Suprapubic skin (tissue), 4 donors: ENCODE data around the gene SND1. TPM values are rescaled to one million over a fixed set of nuclear protein-coding genes. Genes with fewer than 3 reads are reported as not detected.

Experiments used
- DNase-seq, 2 donors: peaks; one replicate each; pipeline ENCODE4 v3.0.0-alpha.2; 2019; ENCODE audit warnings: low spot score in 2 of 2
- H3K27ac ChIP-seq: fragments of 200-600 bp; sonication (generic); one replicate; pipeline ENCODE4 v1.5.1; 2019
- H3K27me3 ChIP-seq: fragments of 200-600 bp; sonication (generic); one replicate; pipeline ENCODE4 v1.5.1; 2019
- H3K36me3 ChIP-seq: fragments of 200-600 bp; sonication (generic); one replicate; pipeline ENCODE4 v1.5.1; 2019
- H3K4me1 ChIP-seq: fragments of 200-600 bp; sonication (generic); one replicate; pipeline ENCODE4 v1.5.1; 2019
- H3K4me3 ChIP-seq: fragments of 200-600 bp; sonication (generic); one replicate; pipeline ENCODE4 v1.5.1; 2019; ENCODE audit warnings: mild to moderate bottlenecking
- H3K9me3 ChIP-seq: fragments of 200-600 bp; sonication (generic); one replicate; pipeline ENCODE4 v1.5.1; 2019
- EP300 ChIP-seq: sonication (generic); formaldehyde crosslinking; IDR thresholded peaks from one replicate; pipeline ENCODE4 v1.6.1; 2017; ENCODE audit warnings: antibody characterized with exemption
- POLR2A ChIP-seq, 2 donors: fragments of 450-650 bp; IDR thresholded peaks; one replicate each; pipeline ENCODE4 v1.6.1; 2017; ENCODE audit warnings: antibody characterized with exemption in 2 of 2, mild to moderate bottlenecking in 2 of 2, moderate library complexity in 2 of 2
- POLR2AphosphoS5 ChIP-seq, 3 donors: sonication (generic); formaldehyde crosslinking; IDR thresholded peaks; one replicate each; pipeline ENCODE4 v1.6.1; 2017; ENCODE audit warnings: antibody characterized with exemption in 3 of 3
- WGBS: methylation state at CpG from one replicate; pipeline ENCODE4 v1.1.5; 2018; 5-methylcytosine and 5-hydroxymethylcytosine counted together
- total RNA-seq, 4 donors: library from RNA; depleted of rRNA; stranded (reverse); fragments of >200 nt; gene quantifications; one replicate each; pipeline ENCODE4 v1.1.0, GENCODE V29; 2016
- TF ChIP-seq, protein P1 (sequence below), 2 donors: fragments of 200-600 bp in 1 of 2; fragments of 450-650 bp in 1 of 2; sonication (generic) in 1 of 2; IDR thresholded peaks; one replicate each; pipeline ENCODE4 v1.5.1; 2016 to 2019; ENCODE audit warnings: antibody characterized with exemption in 2 of 2, mild to moderate bottlenecking in 1 of 2, moderate library complexity in 1 of 2

The SND1 gene
- total RNA-seq, 4 donors from 2014 or later, result 72.2 to 99.8 (median 77.2) TPM

- TF ChIP-seq EP300, result no peak
- no peak for TF ChIP-seq POLR2AphosphoS5 (IDR thresholded peaks at IDR 0.05)
- no peak for TF ChIP-seq POLR2A (IDR thresholded peaks at IDR 0.05)
- TF ChIP-seq, protein P1, sequence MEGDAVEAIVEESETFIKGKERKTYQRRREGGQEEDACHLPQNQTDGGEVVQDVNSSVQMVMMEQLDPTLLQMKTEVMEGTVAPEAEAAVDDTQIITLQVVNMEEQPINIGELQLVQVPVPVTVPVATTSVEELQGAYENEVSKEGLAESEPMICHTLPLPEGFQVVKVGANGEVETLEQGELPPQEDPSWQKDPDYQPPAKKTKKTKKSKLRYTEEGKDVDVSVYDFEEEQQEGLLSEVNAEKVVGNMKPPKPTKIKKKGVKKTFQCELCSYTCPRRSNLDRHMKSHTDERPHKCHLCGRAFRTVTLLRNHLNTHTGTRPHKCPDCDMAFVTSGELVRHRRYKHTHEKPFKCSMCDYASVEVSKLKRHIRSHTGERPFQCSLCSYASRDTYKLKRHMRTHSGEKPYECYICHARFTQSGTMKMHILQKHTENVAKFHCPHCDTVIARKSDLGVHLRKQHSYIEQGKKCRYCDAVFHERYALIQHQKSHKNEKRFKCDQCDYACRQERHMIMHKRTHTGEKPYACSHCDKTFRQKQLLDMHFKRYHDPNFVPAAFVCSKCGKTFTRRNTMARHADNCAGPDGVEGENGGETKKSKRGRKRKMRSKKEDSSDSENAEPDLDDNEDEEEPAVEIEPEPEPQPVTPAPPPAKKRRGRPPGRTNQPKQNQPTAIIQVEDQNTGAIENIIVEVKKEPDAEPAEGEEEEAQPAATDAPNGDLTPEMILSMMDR (IDR thresholded peaks at IDR 0.05), result no peak
- Histone ChIP-seq H3K27ac (no peak overlapping the region), H3K4me1 (no peaks in the 10 kb centered on the region), H3K27me3 (no peaks in the 10 kb centered on the region), H3K4me3 (no peak overlapping the region), H3K9me3 (no peaks in the 10 kb centered on the region), H3K36me3 (no peaks in the 10 kb centered on the region)
- no peak for DNase-seq
- 85% methylated on average over 2 of the region's 2 CpGs for WGBS
These were observed 116.2 kb downstream of the SND1 start for GRCh38 chr7:127768241-127768640.

GRCh38 chr7:127769137-127769536 is 117.1 kb downstream of the SND1 start:
- Histone ChIP-seq H3K36me3 (no peaks in the 10 kb centered on the region), H3K27me3 (no peaks in the 10 kb centered on the region), H3K4me1 (no peaks in the 10 kb centered on the region), H3K4me3 (no peak overlapping the region), H3K9me3 (no peaks in the 10 kb centered on the region), H3K27ac (no peak overlapping the region)
- WGBS, result 88% methylated on average over 4 of the region's 4 CpGs
- DNase-seq, result no peak
- TF ChIP-seq EP300, result no peak
- TF ChIP-seq POLR2A (IDR thresholded peaks at IDR 0.05), result no peak
- TF ChIP-seq, protein P1 (IDR thresholded peaks at IDR 0.05), result no peak
- TF ChIP-seq POLR2AphosphoS5 (IDR thresholded peaks at IDR 0.05), result no peak

- H3K36me3 ChIP-seq, result no peaks in the 10 kb centered on the region
- no peaks in the 10 kb centered on the region for H3K4me1 ChIP-seq
- no peak for TF ChIP-seq POLR2A (IDR thresholded peaks at IDR 0.05)
- TF ChIP-seq, protein P1 (IDR thresholded peaks at IDR 0.05), result no peak
- TF ChIP-seq EP300, result no peak
- TF ChIP-seq POLR2AphosphoS5 (IDR thresholded peaks at IDR 0.05), result no peak
- DNase-seq, result no peak
- 75% methylated on average over 4 of the region's 4 CpGs for WGBS
- no peak overlapping the region for H3K4me3 ChIP-seq
- H3K27me3 ChIP-seq, result no peaks in the 10 kb centered on the region
- no peak overlapping the region for H3K27ac ChIP-seq
- no peaks in the 10 kb centered on the region for H3K9me3 ChIP-seq
These were observed 117.9 kb downstream of the SND1 start for GRCh38 chr7:127769696-127770400.

- H3K36me3 ChIP-seq, result no peaks in the 10 kb centered on the region
- H3K4me1 ChIP-seq, result no peaks in the 10 kb centered on the region
- H3K9me3 ChIP-seq, result no peaks in the 10 kb centered on the region
- TF ChIP-seq EP300, result no peak
- no peak for TF ChIP-seq POLR2AphosphoS5 (IDR thresholded peaks at IDR 0.05)
- no peak for TF ChIP-seq POLR2A (IDR thresholded peaks at IDR 0.05)
- TF ChIP-seq, protein P1 (IDR thresholded peaks at IDR 0.05), result no peak
- no peak for DNase-seq
- H3K27me3 ChIP-seq, result no peaks in the 10 kb centered on the region
- no peak overlapping the region for H3K27ac ChIP-seq
- 66% methylated on average over 4 of the region's 4 CpGs for WGBS
- H3K4me3 ChIP-seq, result no peak overlapping the region
These were observed 118.9 kb downstream of the SND1 start for GRCh38 chr7:127770885-127771284.

DNA sequence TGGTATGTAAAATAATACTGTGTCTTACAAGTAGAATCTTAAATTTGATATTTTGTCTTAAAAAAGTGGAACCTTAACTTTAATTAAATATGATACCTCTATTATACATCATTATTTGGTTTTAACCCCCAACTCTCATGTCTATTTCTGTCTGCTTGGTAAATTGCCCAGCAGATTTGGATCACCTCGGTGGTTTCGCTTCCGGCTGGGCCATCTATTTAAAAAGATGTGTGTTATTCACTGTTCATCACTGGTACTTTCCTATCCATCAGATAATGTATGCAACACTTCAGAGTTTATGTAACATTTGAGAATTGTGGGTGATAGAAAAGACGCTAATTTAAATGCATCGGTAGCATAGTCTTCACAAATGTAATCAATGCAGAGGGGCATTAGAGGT is 119.7 kb downstream of the SND1 start:
- DNase-seq, result no peak
- Histone ChIP-seq H3K4me3 (no peak overlapping the region), H3K9me3 (no peaks in the 10 kb centered on the region), H3K36me3 (no peaks in the 10 kb centered on the region), H3K27ac (no peak overlapping the region), H3K4me1 (no peaks in the 10 kb centered on the region), H3K27me3 (no peaks in the 10 kb centered on the region)
- TF ChIP-seq, protein P1 (IDR thresholded peaks at IDR 0.05), result no peak
- TF ChIP-seq POLR2A (IDR thresholded peaks at IDR 0.05), result no peak
- WGBS, result 92% methylated on average over 5 of the region's 5 CpGs
